NCI-H187 treated with DMSO at 0.1 percent for 48 hours (cell line): ENCODE data around the gene YJEFN3.

Source experiments
- DNase-seq: peaks from one replicate; lab custom pipeline; 2025; lab: John Stamatoyannopoulos, UW

The YJEFN3 gene

DNA sequence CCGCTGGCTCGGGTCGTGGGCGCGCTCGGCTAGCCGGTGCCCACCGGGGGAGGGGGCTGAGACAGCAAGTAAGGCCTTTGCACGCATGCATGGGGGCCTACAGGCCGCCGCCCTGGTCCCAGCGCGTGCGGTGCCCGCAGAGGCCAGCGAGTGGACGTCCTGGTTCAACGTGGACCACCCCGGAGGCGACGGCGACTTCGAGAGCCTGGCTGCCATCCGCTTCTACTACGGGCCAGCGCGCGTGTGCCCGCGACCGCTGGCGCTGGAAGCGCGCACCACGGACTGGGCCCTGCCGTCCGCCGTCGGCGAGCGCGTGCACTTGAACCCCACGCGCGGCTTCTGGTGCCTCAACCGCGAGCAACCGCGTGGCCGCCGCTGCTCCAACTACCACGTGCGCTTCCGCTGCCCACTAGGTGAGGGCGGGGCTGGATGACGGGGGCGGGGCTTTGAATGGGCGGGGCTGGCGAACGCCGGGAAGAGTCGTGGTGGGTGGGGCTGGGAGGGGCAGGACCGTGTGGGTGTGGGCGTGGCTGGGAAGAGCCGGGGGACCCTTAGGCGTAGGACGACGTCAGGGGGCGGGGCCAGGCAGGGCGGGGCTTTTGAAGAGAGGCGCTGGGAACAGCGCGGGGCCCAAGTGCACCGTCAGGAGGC is 11.5 kb downstream of the YJEFN3 start:
- DNase-seq, result no peak

- no peak for DNase-seq
Measured at GRCh38 chr19:19540715-19541515, 12.2 kb downstream of the YJEFN3 start.

DNA sequence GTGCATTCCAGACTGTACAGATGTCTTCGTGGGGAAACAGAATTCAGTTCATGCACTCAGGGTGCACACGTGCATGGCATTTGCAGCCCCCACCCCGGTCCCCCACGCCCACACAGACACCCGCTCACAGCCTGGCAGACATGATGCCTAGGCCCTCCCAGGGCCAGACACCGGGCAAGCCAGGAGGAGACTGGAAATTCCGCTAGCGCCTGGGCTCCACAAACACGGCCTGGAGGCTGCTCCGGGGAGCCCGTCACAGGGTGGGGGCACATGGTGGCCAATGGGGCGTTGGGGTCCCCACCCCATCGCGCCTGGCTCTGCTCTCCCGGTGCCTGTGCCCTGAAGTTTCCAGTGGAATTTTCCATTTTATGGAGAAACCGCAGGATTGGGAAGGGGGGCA is 12.9 kb downstream of the YJEFN3 start:
- DNase-seq, result no peak

- DNase-seq, result no peak
Measured at GRCh38 chr19:19542507-19542906, 13.8 kb downstream of the YJEFN3 start.

DNA sequence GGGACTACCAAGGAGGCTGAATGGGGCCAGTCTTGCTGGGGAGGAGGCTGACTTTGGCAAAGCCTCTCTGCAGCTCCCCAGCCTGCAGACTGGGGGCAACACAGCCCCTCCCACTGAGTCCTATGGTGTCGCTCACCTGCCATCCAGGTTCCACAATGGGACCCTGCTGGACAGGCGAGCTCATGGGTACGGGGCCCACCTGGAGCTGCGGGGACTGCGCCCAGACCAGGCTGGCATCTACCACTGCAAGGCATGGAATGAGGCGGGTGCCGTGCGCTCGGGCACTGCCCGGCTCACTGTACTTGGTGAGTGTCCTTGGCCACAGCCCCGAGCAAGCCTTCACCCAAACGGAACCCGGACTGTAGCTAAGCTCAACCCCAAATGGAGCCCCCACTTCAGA is 14.4 kb downstream of the YJEFN3 start:
- no peak for DNase-seq

- DNase-seq, result no peak
Measured at GRCh38 chr19:19543640-19544039, 14.9 kb downstream of the YJEFN3 start.

- DNase-seq, result no peak
Measured at GRCh38 chr19:19544257-19544953, 15.7 kb downstream of the YJEFN3 start.

DNA sequence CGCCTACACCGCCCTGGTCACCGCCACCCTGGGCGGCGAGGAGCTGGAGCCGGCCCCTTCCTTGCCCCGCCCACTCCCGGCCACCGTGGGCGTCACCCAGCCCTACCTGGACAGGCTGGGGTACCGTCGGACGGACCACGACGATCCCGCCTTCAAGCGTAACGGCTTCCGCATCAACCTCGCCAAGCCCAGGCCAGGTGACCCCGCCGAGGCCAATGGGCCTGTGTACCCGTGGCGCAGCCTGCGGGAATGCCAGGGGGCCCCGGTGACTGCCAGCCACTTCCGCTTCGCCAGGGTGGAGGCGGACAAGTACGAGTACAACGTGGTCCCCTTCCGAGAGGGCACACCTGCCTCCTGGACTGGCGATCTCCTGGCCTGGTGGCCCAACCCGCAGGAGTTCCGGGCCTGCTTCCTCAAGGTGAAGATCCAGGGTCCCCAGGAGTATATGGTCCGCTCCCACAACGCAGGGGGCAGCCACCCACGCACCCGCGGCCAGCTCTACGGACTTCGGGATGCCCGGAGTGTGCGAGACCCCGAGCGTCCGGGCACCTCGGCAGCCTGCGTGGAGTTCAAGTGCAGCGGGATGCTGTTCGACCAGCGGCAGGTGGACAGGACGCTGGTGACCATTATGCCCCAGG is 16.4 kb downstream of the YJEFN3 start:
- no peak for DNase-seq

DNA sequence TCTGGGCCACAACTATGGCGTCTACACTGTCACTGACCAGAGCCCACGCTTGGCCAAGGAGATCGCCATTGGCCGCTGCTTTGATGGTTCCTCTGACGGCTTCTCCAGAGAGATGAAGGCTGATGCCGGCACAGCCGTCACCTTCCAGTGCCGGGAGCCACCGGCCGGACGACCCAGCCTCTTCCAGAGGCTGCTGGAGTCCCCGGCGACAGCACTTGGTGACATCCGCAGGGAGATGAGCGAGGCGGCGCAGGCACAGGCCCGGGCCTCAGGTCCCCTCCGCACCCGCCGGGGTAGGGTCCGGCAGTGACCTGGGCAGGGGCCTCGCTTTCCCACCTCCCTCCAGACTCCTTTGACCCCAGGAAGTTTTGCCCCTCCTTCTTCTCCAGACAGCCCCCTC is 17.0 kb downstream of the YJEFN3 start:
- DNase-seq, result no peak

- no peak for DNase-seq
Measured at GRCh38 chr19:19546751-19547162, 18.0 kb downstream of the YJEFN3 start.

- DNase-seq, result no peak
Measured at GRCh38 chr19:19547674-19548336, 19.1 kb downstream of the YJEFN3 start.

DNA sequence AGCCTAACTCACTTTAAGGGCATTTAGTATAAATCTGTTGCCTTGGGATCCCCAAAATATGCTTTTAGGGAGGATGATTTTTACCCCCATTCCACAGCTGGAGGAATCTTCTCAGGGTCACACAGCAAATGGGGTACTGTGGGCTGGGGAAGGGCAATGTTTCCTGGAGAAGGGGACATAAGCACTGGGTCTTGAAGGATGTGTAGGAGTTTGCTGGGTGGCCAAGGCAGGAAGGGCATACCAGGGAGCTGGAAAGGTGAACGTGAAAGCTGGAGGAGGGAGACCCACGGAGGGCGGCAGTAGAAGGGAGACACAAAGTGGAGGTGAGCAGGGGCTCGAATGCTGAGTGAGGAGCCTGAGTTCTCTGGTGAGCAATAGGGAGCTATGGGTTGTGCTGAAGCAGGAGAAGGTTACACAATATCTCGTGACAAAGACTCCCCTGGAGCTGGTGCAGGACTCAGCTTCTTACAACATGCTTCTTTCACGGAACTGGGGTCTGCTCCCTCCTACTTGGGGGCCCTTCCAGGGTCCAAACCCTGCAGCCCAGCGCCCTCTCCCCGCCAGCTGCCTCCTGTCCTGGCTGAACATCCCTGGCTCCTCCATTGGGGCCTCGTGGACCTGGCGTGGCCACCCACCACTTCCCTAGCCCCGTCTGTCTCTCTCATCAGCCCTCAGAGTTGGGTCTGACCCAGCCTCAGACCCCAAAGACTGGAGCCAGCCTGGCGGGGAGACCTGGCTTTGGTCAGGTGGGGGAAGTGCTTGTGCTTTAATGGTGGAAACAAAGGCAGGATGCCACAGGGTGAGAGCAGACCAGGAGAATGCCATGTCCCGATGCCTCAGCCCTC is 20.4 kb downstream of the YJEFN3 start:
- no peak for DNase-seq

DNA sequence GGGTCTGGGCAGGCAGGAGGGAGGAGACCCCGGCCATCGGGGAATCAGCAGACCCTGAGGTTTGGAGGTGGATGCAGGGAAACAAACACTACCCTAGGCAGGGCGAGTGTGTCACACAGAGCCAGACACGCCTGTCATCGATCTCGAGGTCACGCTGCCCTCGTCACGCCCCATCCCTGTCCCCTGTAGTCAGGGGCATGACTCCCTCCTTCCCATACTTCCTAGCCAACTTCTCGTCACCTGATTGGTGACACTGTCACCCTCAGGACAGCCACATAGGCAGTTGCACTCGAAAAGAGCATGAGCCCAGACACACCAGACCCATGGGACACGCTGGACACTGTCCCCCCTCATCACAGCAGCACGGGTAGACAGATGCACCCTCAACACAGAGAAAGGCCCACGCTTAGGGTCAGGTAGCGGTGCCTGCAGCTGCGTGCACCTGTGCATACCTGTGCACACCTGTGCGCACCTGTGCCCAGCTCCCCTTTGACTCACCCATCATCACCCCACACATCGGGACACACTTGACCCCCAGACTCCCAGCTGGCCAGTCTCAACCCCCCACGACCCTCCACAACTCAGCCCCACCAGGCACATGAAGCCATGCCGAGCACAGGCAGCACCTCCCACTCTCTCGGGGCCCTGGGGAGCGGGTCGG is 21.2 kb downstream of the YJEFN3 start:
- DNase-seq, result no peak

GRCh38 chr19:19550485-19550929 is 21.8 kb downstream of the YJEFN3 start:
- DNase-seq, result no peak

DNA sequence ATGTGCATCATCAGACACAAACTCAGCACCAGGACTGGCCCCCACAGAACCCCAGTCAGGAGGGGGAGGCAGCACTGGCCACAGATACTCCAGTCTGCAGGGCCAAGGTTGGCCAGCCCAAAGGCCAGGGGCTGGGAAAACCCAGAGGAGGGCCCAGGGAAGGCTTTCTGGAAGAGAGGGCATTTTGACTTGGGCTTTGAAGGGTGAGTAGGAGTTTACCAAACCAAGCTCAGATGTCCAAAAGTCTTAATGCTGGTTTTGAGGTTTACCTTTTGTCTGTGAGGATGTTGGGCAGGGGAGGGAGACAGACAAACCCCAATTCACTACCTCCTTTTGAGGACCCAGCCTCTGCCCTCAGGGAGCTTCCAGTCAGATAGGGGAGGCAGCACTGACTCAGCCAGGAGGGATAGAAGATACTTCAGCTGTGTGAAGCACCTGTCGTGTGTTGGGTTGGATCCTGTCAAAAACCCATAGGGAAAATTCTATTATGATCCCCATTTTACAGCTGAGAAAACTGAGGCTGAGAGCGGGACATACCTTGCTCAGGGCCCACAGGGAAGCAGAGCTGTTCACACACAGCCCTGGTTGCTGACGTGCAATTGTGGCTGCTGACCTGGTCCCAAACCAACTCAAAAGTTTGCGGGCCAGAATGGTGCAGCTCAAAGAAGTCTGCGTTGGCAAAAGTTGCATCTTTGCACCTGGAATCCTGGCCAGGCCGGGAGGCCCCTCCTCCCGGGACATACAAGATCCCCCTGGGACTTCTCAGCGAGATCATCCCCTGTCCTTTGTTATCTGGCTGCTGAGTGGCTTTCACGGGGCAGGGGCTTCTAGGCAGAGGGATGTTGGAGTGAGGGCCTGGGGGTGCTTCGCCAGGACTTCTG is 22.5 kb downstream of the YJEFN3 start:
- DNase-seq, result no peak

DNA sequence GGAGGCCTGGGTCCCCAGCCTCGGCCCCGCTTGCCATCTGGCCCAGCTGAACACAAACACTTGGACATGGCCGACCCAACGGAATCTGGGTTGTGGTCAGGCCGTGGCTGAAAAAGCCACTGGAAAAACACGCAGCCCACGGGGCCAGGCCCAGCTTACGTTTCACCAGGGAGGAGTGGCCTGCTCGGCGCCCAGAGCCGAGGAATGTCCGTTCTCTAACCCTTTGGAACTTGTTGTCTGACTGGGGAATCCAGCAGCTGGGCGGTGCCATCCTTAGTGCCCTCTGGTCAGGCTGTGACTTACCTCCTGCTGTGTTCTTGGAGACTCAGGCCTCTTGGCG is 23.1 kb downstream of the YJEFN3 start:
- DNase-seq, result no peak

GRCh38 chr19:19552798-19553197 is 24.1 kb downstream of the YJEFN3 start:
- DNase-seq, result no peak

DNA sequence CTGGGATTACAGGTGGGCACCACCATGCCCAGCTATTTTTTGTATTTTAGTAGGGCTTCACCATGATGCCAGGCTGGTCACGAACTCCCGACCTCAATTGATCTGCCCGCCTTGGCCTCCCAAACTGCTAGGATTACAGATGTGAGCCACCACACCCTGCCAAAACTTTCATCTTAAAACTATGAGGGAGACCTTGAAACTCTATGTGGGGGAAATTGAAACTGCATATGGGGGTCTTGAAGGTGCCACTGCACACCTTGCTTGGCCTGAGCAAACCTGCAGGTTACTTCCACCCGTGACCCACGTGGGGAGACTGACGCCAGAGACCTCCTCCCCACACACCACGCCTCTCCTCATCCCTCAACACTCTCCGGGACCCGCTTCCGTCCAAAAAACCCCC is 25.0 kb downstream of the YJEFN3 start:
- no peak for DNase-seq
